ENCODE results near the gene RAVER1. TPM values are rescaled to one million over a fixed set of nuclear protein-coding genes. Genes with fewer than 3 reads are reported as not detected.
A peak's percentile ranks its signal among the peaks of the same experiment; 100 is the strongest.

Gene RAVER1
- total RNA-seq, 1 experiment from 2014 or later: 55.1 TPM

DNA sequence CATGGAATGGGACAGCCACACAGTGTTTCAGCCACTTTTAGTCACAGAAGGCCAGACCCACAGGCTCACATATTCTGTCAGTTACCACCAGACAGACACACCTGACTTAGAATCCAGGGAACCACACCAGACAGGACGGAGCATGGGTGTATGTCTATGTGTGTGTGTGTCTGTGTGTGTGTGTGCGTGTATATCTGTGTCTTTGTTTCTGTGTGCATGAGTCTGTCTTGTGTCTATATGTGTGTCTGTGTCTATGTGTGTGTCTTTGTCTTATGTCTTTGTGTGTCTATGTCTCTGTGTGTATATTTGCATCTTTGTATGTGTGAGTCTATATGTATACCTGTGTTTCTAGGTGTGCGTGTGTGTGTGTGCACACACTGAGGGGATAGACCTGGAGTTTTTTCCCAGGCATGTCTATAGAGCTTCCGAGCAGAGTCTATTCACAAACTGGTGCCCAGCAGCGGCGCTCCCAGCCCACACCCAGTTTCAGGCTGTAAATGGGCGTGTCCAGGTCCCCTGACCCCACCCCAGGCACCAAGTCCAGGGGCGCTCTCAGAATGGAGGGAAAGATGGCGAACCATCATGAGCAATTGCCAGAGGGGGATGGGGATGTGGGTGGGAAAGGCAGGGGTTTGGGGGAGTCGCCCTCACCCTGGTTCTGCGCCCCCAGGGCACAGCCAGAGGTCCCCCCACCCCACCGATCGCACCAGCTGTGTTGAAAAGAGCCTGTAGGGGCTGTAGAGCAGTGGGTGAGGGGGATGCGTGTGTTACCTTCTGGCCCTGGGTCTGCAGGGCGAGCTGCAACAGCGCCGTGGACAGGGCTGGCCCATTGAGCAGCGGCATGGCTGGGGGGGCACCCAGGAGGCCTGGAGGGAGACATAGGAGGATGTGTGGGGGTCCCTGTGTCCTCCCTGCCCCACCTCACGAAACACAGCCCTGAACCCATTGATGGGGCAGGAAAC is 11.2 kb downstream of the RAVER1 start:
- POLR2A ChIA-PET: no interaction called here
- Mint-ChIP-seq H3K27me3 (ENCODE audit: insufficient read depth, unreplicated experiment) (no peaks in the 10 kb centered on the region), H3K4me3 (ENCODE audit: unreplicated experiment) (no peak overlapping the region), H3K27ac (ENCODE audit: unreplicated experiment) (peak overlapping the region; percentile 9), H3K9me3 (ENCODE audit: unreplicated experiment) (no peaks in the 10 kb centered on the region), H3K36me3 (ENCODE audit: insufficient read depth, unreplicated experiment) (peaks cover 68% of the 10 kb centered on the region), H3K4me1 (ENCODE audit: low read depth, unreplicated experiment) (no peaks in the 10 kb centered on the region)
- no peak for DNase-seq
- TF ChIP-seq, protein P1, sequence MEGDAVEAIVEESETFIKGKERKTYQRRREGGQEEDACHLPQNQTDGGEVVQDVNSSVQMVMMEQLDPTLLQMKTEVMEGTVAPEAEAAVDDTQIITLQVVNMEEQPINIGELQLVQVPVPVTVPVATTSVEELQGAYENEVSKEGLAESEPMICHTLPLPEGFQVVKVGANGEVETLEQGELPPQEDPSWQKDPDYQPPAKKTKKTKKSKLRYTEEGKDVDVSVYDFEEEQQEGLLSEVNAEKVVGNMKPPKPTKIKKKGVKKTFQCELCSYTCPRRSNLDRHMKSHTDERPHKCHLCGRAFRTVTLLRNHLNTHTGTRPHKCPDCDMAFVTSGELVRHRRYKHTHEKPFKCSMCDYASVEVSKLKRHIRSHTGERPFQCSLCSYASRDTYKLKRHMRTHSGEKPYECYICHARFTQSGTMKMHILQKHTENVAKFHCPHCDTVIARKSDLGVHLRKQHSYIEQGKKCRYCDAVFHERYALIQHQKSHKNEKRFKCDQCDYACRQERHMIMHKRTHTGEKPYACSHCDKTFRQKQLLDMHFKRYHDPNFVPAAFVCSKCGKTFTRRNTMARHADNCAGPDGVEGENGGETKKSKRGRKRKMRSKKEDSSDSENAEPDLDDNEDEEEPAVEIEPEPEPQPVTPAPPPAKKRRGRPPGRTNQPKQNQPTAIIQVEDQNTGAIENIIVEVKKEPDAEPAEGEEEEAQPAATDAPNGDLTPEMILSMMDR (IDR thresholded peaks at IDR 0.05; ENCODE audit: insufficient read depth in 1 of 2, low read depth in 1 of 2, low read length in 1 of 2, severe bottlenecking in 1 of 2, unreplicated experiment in 1 of 2): no peak
- Histone ChIP-seq H3K4me1 (no peaks in the 10 kb centered on the region), H3K9me3 (no peaks in the 10 kb centered on the region), H3K27me3 (replicated peaks; ENCODE audit: control insufficient read depth, insufficient read depth, low read length) (no peaks in the 10 kb centered on the region), H3K4me3 (ENCODE audit: low read depth, low read length) (no peak overlapping the region), H3K36me3 (ENCODE audit: control insufficient read depth, insufficient read depth, low read length) (no peaks in the 10 kb centered on the region; the same call in none of the 2 replicates)
- BruUV-seq (replicated peaks): no TSS peak
- CTCF ChIA-PET: no interaction called here
- intact Hi-C loops (cut with micrococcal nuclease; ENCODE audit: unreplicated experiment): no loop called here

DNA sequence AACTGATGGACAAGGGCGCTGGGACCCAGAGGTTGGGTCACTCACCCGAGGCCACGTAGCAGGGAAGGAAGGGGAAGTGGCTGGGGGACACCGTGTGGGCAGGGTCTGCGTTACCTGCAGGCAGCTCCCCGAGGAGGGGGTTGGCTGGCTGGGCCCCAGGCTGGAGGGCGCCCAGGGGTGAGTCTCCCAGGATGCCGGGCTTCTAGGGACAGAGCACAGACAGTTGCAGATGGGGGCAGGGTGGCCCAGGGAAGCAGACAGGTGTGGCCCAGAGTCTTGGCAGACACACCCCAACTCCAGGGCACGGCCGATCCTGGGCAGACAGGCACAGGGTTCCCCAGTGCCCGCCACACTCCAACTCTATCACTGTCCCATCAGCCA is 11.9 kb downstream of the RAVER1 start:
- TF ChIP-seq, protein P1 (IDR thresholded peaks at IDR 0.05; ENCODE audit: insufficient read depth in 1 of 2, low read depth in 1 of 2, low read length in 1 of 2, severe bottlenecking in 1 of 2, unreplicated experiment in 1 of 2): no peak
- CTCF ChIA-PET: no interaction called here
- H3K4me3 Mint-ChIP-seq (ENCODE audit: unreplicated experiment): no peak overlapping the region
- H3K9me3 Mint-ChIP-seq (ENCODE audit: unreplicated experiment): no peaks in the 10 kb centered on the region
- Histone ChIP-seq H3K4me3 (ENCODE audit: low read depth, low read length) (no peak overlapping the region), H3K4me1 (peaks cover 2% of the 10 kb centered on the region; the same call in 1 of the 2 replicates), H3K27me3 (replicated peaks; ENCODE audit: control insufficient read depth, insufficient read depth, low read length) (no peaks in the 10 kb centered on the region), H3K36me3 (ENCODE audit: control insufficient read depth, insufficient read depth, low read length) (no peaks in the 10 kb centered on the region; the same call in none of the 2 replicates), H3K9me3 (no peaks in the 10 kb centered on the region)
- peaks cover 69% of the 10 kb centered on the region for H3K36me3 Mint-ChIP-seq (ENCODE audit: insufficient read depth, unreplicated experiment)
- POLR2A ChIA-PET: no interaction called here
- H3K27me3 Mint-ChIP-seq (ENCODE audit: insufficient read depth, unreplicated experiment): no peaks in the 10 kb centered on the region
- no peaks in the 10 kb centered on the region for H3K4me1 Mint-ChIP-seq (ENCODE audit: low read depth, unreplicated experiment)
- DNase-seq: no peak
- H3K27ac Mint-ChIP-seq (ENCODE audit: unreplicated experiment): no peak overlapping the region
- BruUV-seq (replicated peaks): no TSS peak
- intact Hi-C loops (cut with micrococcal nuclease; ENCODE audit: unreplicated experiment): no loop called here

DNA sequence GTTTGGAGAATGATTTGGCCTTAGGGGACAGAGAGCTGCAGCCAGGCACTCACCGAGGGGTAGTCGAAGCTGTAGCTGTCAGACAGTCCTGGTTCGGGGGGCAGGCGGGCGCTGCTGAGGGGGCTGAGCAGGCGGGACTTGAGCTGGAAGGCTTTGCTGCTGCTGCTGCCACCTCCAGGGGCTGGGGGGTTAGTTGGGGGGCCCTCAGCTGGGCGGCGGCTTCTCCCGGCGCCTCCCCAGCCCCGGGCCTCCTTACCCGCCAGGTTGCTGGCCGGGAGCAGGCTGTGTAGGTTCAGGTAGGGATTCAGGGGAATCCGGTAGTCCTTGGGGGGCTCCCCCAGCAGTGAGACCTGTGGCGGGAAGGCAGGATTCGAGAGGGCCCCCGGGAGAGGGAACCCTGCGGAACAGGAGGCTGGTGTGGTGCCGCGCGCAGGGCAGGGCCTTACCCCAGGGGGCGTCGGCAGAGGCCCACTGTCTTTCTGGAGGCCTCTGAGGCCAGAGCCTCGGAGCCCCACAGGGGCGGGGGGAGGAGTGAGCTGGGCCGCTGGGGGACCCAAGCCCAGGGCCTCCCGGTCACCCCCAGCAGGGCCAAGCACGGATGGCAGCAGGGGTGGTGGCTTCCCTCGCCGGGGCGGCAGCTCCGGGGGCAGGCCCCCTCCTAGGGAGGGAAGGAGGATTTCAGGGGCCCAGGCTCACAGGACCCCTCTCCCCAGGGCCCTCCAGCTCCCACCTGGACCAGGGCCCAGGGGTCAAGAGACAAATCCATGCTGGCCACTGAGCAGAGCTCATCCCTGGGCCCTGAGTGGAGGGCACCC is 12.5 kb downstream of the RAVER1 start:
- Mint-ChIP-seq H3K4me1 (ENCODE audit: low read depth, unreplicated experiment) (peaks cover 5% of the 10 kb centered on the region), H3K27me3 (ENCODE audit: insufficient read depth, unreplicated experiment) (no peaks in the 10 kb centered on the region), H3K9me3 (ENCODE audit: unreplicated experiment) (no peaks in the 10 kb centered on the region), H3K4me3 (ENCODE audit: unreplicated experiment) (no peak overlapping the region), H3K36me3 (ENCODE audit: insufficient read depth, unreplicated experiment) (peaks cover 69% of the 10 kb centered on the region), H3K27ac (ENCODE audit: unreplicated experiment) (no peak overlapping the region)
- ChIA-PET POLR2A (no interaction called here), CTCF (interaction anchor here (1.2 kb wide), 1 partner anchor 62 kb away, joined by 4 read pairs; no protein-coding TSS in a partner anchor)
- no peak overlapping the region for H3K4me3 ChIP-seq (ENCODE audit: low read depth, low read length)
- DNase-seq: no peak
- BruUV-seq (replicated peaks): no TSS peak
- H3K9me3 ChIP-seq: no peaks in the 10 kb centered on the region
- no peaks in the 10 kb centered on the region for H3K27me3 ChIP-seq (replicated peaks; ENCODE audit: control insufficient read depth, insufficient read depth, low read length)
- H3K36me3 ChIP-seq (ENCODE audit: control insufficient read depth, insufficient read depth, low read length): no peaks in the 10 kb centered on the region; the same call in none of the 2 replicates
- intact Hi-C loops (cut with micrococcal nuclease; ENCODE audit: unreplicated experiment): no loop called here
- peaks cover 8% of the 10 kb centered on the region; the same call in 1 of the 2 replicates for H3K4me1 ChIP-seq
- TF ChIP-seq, protein P1 (IDR thresholded peaks at IDR 0.05; ENCODE audit: insufficient read depth in 1 of 2, low read depth in 1 of 2, low read length in 1 of 2, severe bottlenecking in 1 of 2, unreplicated experiment in 1 of 2): no peak

Data from Caco-2 (cell line).